ENCODE results near the gene PPP1R9B. TPM values are rescaled to one million over a fixed set of nuclear protein-coding genes. Genes with fewer than 3 reads are reported as not detected.
A peak's percentile ranks its signal among the peaks of the same experiment; 100 is the strongest.

Gene PPP1R9B
- total RNA-seq, 1 experiment from 2014 or later = 112 TPM

DNA sequence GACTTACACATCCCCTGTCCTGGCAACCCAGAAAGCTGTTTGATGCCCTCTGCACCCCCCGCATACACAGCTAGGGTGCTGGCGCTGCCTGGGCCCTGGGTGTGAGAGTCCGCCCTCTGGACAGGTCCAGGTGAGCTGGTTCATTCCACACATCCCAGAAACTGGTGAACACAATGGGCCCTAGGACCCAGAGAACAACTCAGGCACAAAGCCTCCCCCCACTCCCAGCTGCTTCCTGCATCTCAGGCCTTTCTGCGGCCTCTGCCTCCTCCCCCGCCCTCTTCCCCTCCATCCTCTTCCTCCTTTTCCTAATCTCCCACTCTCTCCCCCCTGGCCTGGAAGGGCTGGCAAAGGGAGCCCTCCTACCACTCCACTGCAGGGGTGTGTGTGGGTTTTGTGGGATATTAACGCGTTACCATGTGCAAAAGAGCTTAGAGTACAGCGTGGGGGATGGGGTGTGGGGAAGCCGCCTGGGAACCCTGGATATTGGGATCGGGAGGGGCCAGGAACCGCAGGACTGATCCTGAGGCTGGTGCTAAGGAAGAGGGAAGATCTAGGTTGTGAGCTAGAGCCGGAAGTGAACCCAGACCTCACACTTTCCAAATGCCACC is 1.6 kb upstream of the PPP1R9B start:
- ChIA-PET RAD21 (ENCODE audit: low non-redundant PET in 1 of 2, low total read pairs in 2 of 2, uncharacterized antibody in 2 of 2, unreplicated experiment in 2 of 2) (interaction anchor here (0.7 to 1.7 kb wide), 6 partner anchors 9 to 48 kb away, joined by 3 to 6 read pairs (median 4); no protein-coding TSS in a partner anchor), CTCF (interaction anchor here (0.7 to 2.6 kb wide), 24 partner anchors 9 to 251 kb away, joined by 3 to 31 read pairs (median 4); partner anchors contain the start of genes LRRC59, SGCA and TMEM92), POLR2A (interaction anchor here (0.6 to 2.5 kb wide), 18 partner anchors 9 to 152 kb away, joined by 3 to 22 read pairs (median 4); partner anchors contain the start of gene SGCA)
- Histone ChIP-seq H3K27ac (ENCODE audit: low read depth, low read length) (peak overlapping the region; percentile 89), H3K9me3 (ENCODE audit: control insufficient read depth in 1 of 2, insufficient read depth in 1 of 2, low read depth in 1 of 2, low read length in 2 of 2) (no peaks in the 10 kb centered on the region), H3K4me3 (replicated peaks in 1 of 2; ENCODE audit: low read depth in 1 of 2, low read length in 2 of 2) (peak overlapping the region; percentile 76 to 97), H3K4me1 (ENCODE audit: control insufficient read depth in 1 of 2, insufficient read depth in 2 of 2, low read length in 2 of 2) (peaks cover 43 to 65% of the 10 kb centered on the region in 2 experiments), H3K9me2 (ENCODE audit: insufficient read depth) (no peaks in the 10 kb centered on the region), H3K27me3 (ENCODE audit: insufficient read depth, low read length) (no peaks in the 10 kb centered on the region), H3K9ac (ENCODE audit: low read length) (peak overlapping the region; percentile 74), H2AFZ (ENCODE audit: low read depth, low read length, poor library complexity, severe bottlenecking) (no peak overlapping the region), H4K20me1 (ENCODE audit: insufficient read depth) (no peaks in the 10 kb centered on the region), H3K4me2 (ENCODE audit: low read length) (peak overlapping the region; percentile 92), H3K79me2 (ENCODE audit: insufficient read depth, low read length) (peaks cover 37% of the 10 kb centered on the region), H3K36me3 (ENCODE audit: control insufficient read depth in 1 of 2, insufficient read depth in 2 of 2, low read length in 2 of 2) (peaks cover 2 to 9% of the 10 kb centered on the region in 2 experiments; a peak in 2 of 4 replicates)
- BruUV-seq (replicated peaks) = no TSS peak
- intact Hi-C loops (cut with micrococcal nuclease) = no loop called here
- ATAC-seq = peak; percentile 77
- peak; percentile 95 for DNase-seq (ENCODE audit: low read depth, low spot score)
- TF ChIP-seq SIN3A (IDR thresholded peaks at IDR 0.05; ENCODE audit: low read depth) = peak; percentile 71
- peak; percentile 75 for TF ChIP-seq TCF7L2 (IDR thresholded peaks at IDR 0.05; ENCODE audit: borderline replicate concordance, extremely low read depth, insufficient read depth, insufficient read length)
- TF ChIP-seq JUND (IDR thresholded peaks at IDR 0.05) = no peak
- TF ChIP-seq SP1 (IDR thresholded peaks at IDR 0.05; ENCODE audit: low read depth) = peak; percentile 99
- no peak for TF ChIP-seq EZH2 (IDR thresholded peaks at IDR 0.05)
- peak; percentile 40 for TF ChIP-seq POLR2A (IDR thresholded peaks at IDR 0.05; ENCODE audit: borderline replicate concordance, extremely low read depth, insufficient read depth, insufficient read length)
- TF ChIP-seq, protein P1, sequence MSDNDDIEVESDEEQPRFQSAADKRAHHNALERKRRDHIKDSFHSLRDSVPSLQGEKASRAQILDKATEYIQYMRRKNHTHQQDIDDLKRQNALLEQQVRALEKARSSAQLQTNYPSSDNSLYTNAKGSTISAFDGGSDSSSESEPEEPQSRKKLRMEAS (IDR thresholded peaks at IDR 0.05) = peak; percentile 88; the same call in 1 of the 2 replicates
- peak; percentile 80 for TF ChIP-seq POLR2AphosphoS5 (IDR thresholded peaks at IDR 0.05; ENCODE audit: low read depth, low read length)
- peak; percentile 92 for TF ChIP-seq EGR1 (IDR thresholded peaks at IDR 0.05; ENCODE audit: low read depth)
- peak; percentile 76 for TF ChIP-seq ZFX (IDR thresholded peaks at IDR 0.05)
- TF ChIP-seq FOSL1 (IDR thresholded peaks at IDR 0.05; ENCODE audit: low read depth) = peak; percentile 91
- TF ChIP-seq CBX3 (IDR thresholded peaks at IDR 0.05; ENCODE audit: low read depth) = peak; percentile 95
- no peak for TF ChIP-seq SRF (IDR thresholded peaks at IDR 0.05; ENCODE audit: low read depth)
- TF ChIP-seq YY1 (IDR thresholded peaks at IDR 0.05; ENCODE audit: extremely low read depth, insufficient replicate concordance, low read depth, low read length) = peak; percentile 68
- no peak for TF ChIP-seq REST (IDR thresholded peaks at IDR 0.05; ENCODE audit: low read depth)

All from HCT116 (cell line).